Measurements from ENCODE around the gene ANKRD28. TPM values are rescaled to one million over a fixed set of nuclear protein-coding genes. Genes with fewer than 3 reads are reported as not detected.
A peak's percentile ranks its signal among the peaks of the same experiment; 100 is the strongest.

The ANKRD28 gene
- total and polyA plus RNA-seq, 2 of the 4 experiments (the other 2 are of a cell fraction): 52.6 to 211 TPM

DNA sequence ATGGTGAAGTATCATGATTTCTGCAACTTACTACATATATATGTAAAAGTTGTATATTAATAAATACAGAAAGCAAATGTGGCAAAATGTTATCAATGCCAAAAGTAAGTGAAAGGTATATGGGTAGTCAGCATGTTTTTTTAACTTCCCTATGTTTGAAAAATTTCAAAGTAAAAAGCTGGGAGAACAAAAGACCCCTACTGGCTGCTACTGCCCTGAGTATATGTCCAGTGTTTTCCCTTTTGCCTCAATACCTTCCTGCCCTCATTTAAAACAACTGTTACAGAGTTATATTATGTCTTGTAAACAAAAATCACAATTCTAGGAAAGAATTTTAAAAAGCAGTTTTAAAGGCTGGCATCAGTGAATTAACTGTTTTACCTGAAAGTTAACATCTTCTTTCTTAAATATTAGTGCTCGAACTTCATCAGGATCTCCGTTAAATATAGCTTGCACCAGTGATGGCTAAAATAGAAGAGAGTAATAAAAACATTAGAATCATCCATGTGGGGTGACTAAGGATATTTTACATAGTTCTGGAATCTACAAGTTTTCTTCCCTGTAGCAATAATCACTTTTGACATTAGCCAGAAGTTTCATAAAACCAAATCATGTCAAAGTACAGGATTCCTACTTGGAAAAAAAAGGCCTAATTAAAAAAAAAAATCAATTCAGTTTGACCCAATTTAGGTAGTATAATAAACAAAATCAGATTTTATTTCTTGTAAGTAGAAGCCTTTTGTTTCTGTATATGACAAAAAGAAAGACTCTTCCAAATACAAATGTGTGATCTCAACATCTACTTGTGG lies 2.7 kb downstream of the ANKRD28 start:
- Histone ChIP-seq H2AK9ac (replicated peaks; ENCODE audit: low read depth, low read length, poor library complexity) (no peak overlapping the region), H3K18ac (ENCODE audit: low read depth, low read length) (peak overlapping the region; percentile 87), H3K9me1 (ENCODE audit: insufficient read depth, low read length) (no peaks in the 10 kb centered on the region), H3K27ac (ENCODE audit: insufficient read depth, low read length) (peak overlapping the region; percentile 91; the same call in 1 of the 2 replicates), H4K91ac (ENCODE audit: insufficient read depth, low read depth, low read length) (peak overlapping the region; percentile 19; the same call in 1 of the 2 replicates), H3K56ac (ENCODE audit: extremely low read depth, insufficient read depth, low read length) (peak overlapping the region; percentile 96), H3K36me3 (ENCODE audit: control insufficient read depth, insufficient read depth, low read length) (peaks cover 7% of the 10 kb centered on the region), H2BK5ac (ENCODE audit: low read depth, low read length, poor library complexity, severe bottlenecking) (peak overlapping the region; percentile 100), H2BK15ac (ENCODE audit: low read depth, low read length) (no peak overlapping the region), H3K4me2 (ENCODE audit: low read depth, low read length) (peak overlapping the region; percentile 97), H3K9me3 (ENCODE audit: control insufficient read depth, insufficient read depth, low read length) (no peaks in the 10 kb centered on the region), H3K14ac (replicated peaks; ENCODE audit: low read depth, low read length) (peak overlapping the region; percentile 18; the same call in 1 of the 2 replicates), H4K5ac (ENCODE audit: low read depth, low read length) (peak overlapping the region; percentile 82; the same call in 1 of the 2 replicates), H2AK5ac (ENCODE audit: low read depth, low read length) (no peak overlapping the region), H3K9ac (ENCODE audit: low read depth, low read length) (peak overlapping the region; percentile 100), H3K23ac (ENCODE audit: low read depth, low read length) (peak overlapping the region; percentile 60; the same call in 1 of the 2 replicates), H4K20me1 (ENCODE audit: insufficient read depth, low read length) (peaks cover 4% of the 10 kb centered on the region; the same call in 1 of the 2 replicates), H2BK120ac (ENCODE audit: low read depth, low read length) (peak overlapping the region; percentile 26; the same call in 1 of the 2 replicates), H4K8ac (ENCODE audit: low read depth in 2 of 2, low read length in 2 of 2) (peak overlapping the region in 1 of 2 experiments; percentile 31; a peak in 1 of 4 replicates), H2BK20ac (ENCODE audit: low read depth, low read length) (no peak overlapping the region; the same call in 1 of the 2 replicates), H3K4me3 (ENCODE audit: insufficient read depth, low read depth, low read length) (peak overlapping the region; percentile 80), H3K4ac (ENCODE audit: low read depth, low read length) (no peak overlapping the region), H3K79me1 (ENCODE audit: low read depth in 1 of 2, low read length in 2 of 2) (peaks cover 3 to 13% of the 10 kb centered on the region in 2 experiments; a peak in 2 of 4 replicates), H2AFZ (replicated peaks; ENCODE audit: low read length, poor library complexity) (no peak overlapping the region), H3K27me3 (ENCODE audit: control insufficient read depth, insufficient read depth, low read length) (no peaks in the 10 kb centered on the region), H3K4me1 (ENCODE audit: control insufficient read depth, insufficient read depth, low read length) (peaks cover 1% of the 10 kb centered on the region; the same call in 1 of the 2 replicates)
- ChIA-PET CTCF (interaction anchor here (1.0 kb wide), 2 partner anchors 65 to 100 kb away, joined by 3 to 6 read pairs; no protein-coding TSS in a partner anchor), POLR2A (ENCODE audit: unreplicated experiment) (interaction anchor here (1.1 kb wide), 1 partner anchor 160 kb away, joined by 6 read pairs; no protein-coding TSS in a partner anchor)
- ATAC-seq (ENCODE audit: low read depth) (no peak), DNase-seq (no peak)
- no TSS peak for BruUV-seq (replicated peaks)
- no CpG with 5 or more reads among the region's 2 CpGs for WGBS, 2 experiments (ENCODE audit: extremely low coverage in 2 of 2, insufficient read length in 1 of 2)
- in situ Hi-C loops (cut with MboI; ENCODE audit: low sequenced_read_pairs) (no loop called here), dilution Hi-C loops (cut with HindIII; ENCODE audit: low sequenced_read_pairs, unreplicated experiment) (no loop called here), intact Hi-C loops (cut with micrococcal nuclease) (loop anchor here (5.0 kb wide), 1 partner anchor 163 kb away; no protein-coding TSS in a partner anchor)
- TF ChIP-seq BHLHE40 (IDR thresholded peaks at IDR 0.05; ENCODE audit: low read depth, low read length) (no peak), RFX5 (IDR thresholded peaks at IDR 0.05; ENCODE audit: low read depth, low read length) (no peak)
- TF ChIP-seq, protein P1, sequence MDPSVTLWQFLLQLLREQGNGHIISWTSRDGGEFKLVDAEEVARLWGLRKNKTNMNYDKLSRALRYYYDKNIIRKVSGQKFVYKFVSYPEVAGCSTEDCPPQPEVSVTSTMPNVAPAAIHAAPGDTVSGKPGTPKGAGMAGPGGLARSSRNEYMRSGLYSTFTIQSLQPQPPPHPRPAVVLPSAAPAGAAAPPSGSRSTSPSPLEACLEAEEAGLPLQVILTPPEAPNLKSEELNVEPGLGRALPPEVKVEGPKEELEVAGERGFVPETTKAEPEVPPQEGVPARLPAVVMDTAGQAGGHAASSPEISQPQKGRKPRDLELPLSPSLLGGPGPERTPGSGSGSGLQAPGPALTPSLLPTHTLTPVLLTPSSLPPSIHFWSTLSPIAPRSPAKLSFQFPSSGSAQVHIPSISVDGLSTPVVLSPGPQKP (IDR thresholded peaks at IDR 0.05; ENCODE audit: borderline replicate concordance, low read depth, low read length): no peak
- TF ChIP-seq, protein P2, sequence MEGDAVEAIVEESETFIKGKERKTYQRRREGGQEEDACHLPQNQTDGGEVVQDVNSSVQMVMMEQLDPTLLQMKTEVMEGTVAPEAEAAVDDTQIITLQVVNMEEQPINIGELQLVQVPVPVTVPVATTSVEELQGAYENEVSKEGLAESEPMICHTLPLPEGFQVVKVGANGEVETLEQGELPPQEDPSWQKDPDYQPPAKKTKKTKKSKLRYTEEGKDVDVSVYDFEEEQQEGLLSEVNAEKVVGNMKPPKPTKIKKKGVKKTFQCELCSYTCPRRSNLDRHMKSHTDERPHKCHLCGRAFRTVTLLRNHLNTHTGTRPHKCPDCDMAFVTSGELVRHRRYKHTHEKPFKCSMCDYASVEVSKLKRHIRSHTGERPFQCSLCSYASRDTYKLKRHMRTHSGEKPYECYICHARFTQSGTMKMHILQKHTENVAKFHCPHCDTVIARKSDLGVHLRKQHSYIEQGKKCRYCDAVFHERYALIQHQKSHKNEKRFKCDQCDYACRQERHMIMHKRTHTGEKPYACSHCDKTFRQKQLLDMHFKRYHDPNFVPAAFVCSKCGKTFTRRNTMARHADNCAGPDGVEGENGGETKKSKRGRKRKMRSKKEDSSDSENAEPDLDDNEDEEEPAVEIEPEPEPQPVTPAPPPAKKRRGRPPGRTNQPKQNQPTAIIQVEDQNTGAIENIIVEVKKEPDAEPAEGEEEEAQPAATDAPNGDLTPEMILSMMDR (conservative IDR thresholded peaks at IDR 0.05; ENCODE audit: low read depth, low read length): 0 out of 2 replicates have a peak, but pooled peaks have one; percentile 12

Measured in IMR-90 (cell line).